Panc1 (cell line): ENCODE results near the gene CPXM1. TPM values are rescaled to one million over a fixed set of nuclear protein-coding genes. Genes with fewer than 3 reads are reported as not detected.

ENCODE experiments used
- ATAC-seq: fragments of 200-7000 bp; cut with Tn5 transposase; 2 replicates; pipeline ENCODE4 v1.9.1; 2020; ENCODE audit warnings: mild to moderate bottlenecking, moderate library complexity
- Bru-seq: library from RNA; stranded (reverse); fragments of 400-500 nt; gene quantifications from one replicate; lab custom pipeline; 2021; lab: Mats Ljungman, UMichigan
- BruChase-seq, 2 experiments: library from RNA; stranded (reverse); fragments of 400-500 nt; gene quantifications; one replicate each; lab custom pipeline; 2021; lab: Mats Ljungman, UMichigan
- BruUV-seq: library from RNA; stranded (reverse); fragments of 400-500 nt; replicated peaks from 2 replicates; lab custom pipeline; 2021; lab: Mats Ljungman, UMichigan
- CTCF ChIA-PET: fragments of 300-600 bp; sonication (Branson Sonifier 250); formaldehyde crosslinking; loops from one replicate; lab custom pipeline; 2022; ENCODE audit warnings: antibody characterized with exemption; lab: Charles Lee
- POLR2A ChIA-PET: fragments of 300-600 bp; sonication (Branson Sonifier 250); formaldehyde crosslinking; loops from one replicate; lab custom pipeline; 2022; ENCODE audit warnings: antibody characterized with exemption; lab: Charles Lee
- DNase-seq: peaks from one replicate; pipeline ENCODE4 v3.0.0-alpha.2; 2010; ENCODE audit warnings: low read depth, low spot score
- H3K27ac ChIP-seq: 2 replicates; pipeline ENCODE4 v1.5.1; 2011; ENCODE audit warnings: mild to moderate bottlenecking, low read length, inconsistent platforms
- H3K27me3 ChIP-seq: fragments of 200-500 bp; sonication (Bioruptor generic); 2 replicates; pipeline ENCODE4 v1.6.0; 2014; ENCODE audit warnings: low read length, inconsistent platforms; ENCODE audit not compliant: control insufficient read depth, insufficient read depth
- H3K36me3 ChIP-seq: fragments of 200-500 bp; sonication (Bioruptor generic); 2 replicates; pipeline ENCODE4 v1.5.1; 2014; ENCODE audit warnings: inconsistent platforms, mild to moderate bottlenecking, low read length, moderate library complexity; ENCODE audit not compliant: control insufficient read depth, insufficient read depth
- H3K4me1 ChIP-seq: 2 replicates; pipeline ENCODE4 v1.5.1; 2011; ENCODE audit warnings: inconsistent platforms, mild to moderate bottlenecking, low read length, moderate library complexity; ENCODE audit not compliant: control insufficient read depth, insufficient read depth
- H3K4me3 ChIP-seq, 2 experiments: 2 replicates each; pipeline ENCODE4 v1.5.1; 2011 to 2012; ENCODE audit warnings: low read depth in 2 of 2, low read length in 2 of 2, mild to moderate bottlenecking in 2 of 2, inconsistent platforms in 1 of 2, moderate library complexity in 1 of 2
- H3K9me3 ChIP-seq: fragments of 200-500 bp; sonication (Bioruptor generic); 2 replicates; pipeline ENCODE4 v1.5.1; 2014; ENCODE audit warnings: low read depth, mild to moderate bottlenecking, inconsistent platforms, low read length, moderate library complexity; ENCODE audit not compliant: control insufficient read depth, insufficient read depth
- POLR2AphosphoS5 ChIP-seq: IDR thresholded peaks from 2 replicates; pipeline ENCODE4 v1.6.1; 2012; ENCODE audit warnings: mild to moderate bottlenecking, low read depth, low read length, moderate library complexity
- SIN3A ChIP-seq: IDR thresholded peaks from 2 replicates; pipeline ENCODE4 v1.6.1; 2012; ENCODE audit warnings: low read depth, mild to moderate bottlenecking, low read length, moderate library complexity, borderline replicate concordance; ENCODE audit not compliant: insufficient read depth
- TCF7L2 ChIP-seq: IDR thresholded peaks from 2 replicates; pipeline ENCODE4 v1.6.1; 2011; ENCODE audit warnings: mild to moderate bottlenecking, low read depth, low read length, inconsistent platforms
- in situ Hi-C: cut with HindIII; loops from 2 replicates; pipeline ENCODE4 v1.10.0; 2016; ENCODE audit warnings: low sequenced_read_pairs, low pct_unique_long_range_greater_than_20kb
- intact Hi-C: fragments of 100-400 bp; cut with micrococcal nuclease; formaldehyde crosslinking; loops from one replicate; pipeline ENCODE4 v1.10.0; 2022; ENCODE audit not compliant: unreplicated experiment
- long read RNA-seq: library from polyadenylated mRNA; unstranded; transcript quantifications from one replicate; pipeline ENCODE4 v2.0.0, GENCODE V29; 2021; ENCODE audit not compliant: unreplicated experiment
- polyA plus RNA-seq: library from polyadenylated mRNA; unstranded; fragments of >200 nt; gene quantifications from one replicate; pipeline ENCODE4 v1.2.1, GENCODE V29; 2012; ENCODE audit warnings: missing spikeins; ENCODE audit not compliant: insufficient read length
- total RNA-seq: library from RNA; stranded (reverse); gene quantifications from one replicate; pipeline ENCODE4 v1.2.1, GENCODE V29; 2021; ENCODE audit not compliant: unreplicated experiment
- TF ChIP-seq, protein P1 (sequence below): fragments of 450-650 bp; IDR thresholded peaks from 2 replicates; pipeline ENCODE4 v1.5.1; 2017; ENCODE audit warnings: mild to moderate bottlenecking
- TF ChIP-seq, protein P2 (sequence below), 2 experiments: IDR thresholded peaks; 2 replicates each; pipeline ENCODE4 v1.6.1; 2011 to 2012; ENCODE audit warnings: low read depth in 2 of 2, control low read depth in 1 of 2, low read length in 1 of 2, mild to moderate bottlenecking in 1 of 2, moderate library complexity in 1 of 2; ENCODE audit not compliant: insufficient read depth in 1 of 2

Gene CPXM1
- total RNA-seq = not detected
- not detected for polyA plus RNA-seq
- not detected for Bru-seq, nascent RNA
- BruChase-seq, experiment 1, labeled RNA remaining after a 2-hour chase = percentile 23 among the genes with signal in this experiment
- BruChase-seq, experiment 2, labeled RNA remaining after a 6-hour chase = percentile 11 among the genes with signal in this experiment
- long read RNA-seq = 0 reads

DNA sequence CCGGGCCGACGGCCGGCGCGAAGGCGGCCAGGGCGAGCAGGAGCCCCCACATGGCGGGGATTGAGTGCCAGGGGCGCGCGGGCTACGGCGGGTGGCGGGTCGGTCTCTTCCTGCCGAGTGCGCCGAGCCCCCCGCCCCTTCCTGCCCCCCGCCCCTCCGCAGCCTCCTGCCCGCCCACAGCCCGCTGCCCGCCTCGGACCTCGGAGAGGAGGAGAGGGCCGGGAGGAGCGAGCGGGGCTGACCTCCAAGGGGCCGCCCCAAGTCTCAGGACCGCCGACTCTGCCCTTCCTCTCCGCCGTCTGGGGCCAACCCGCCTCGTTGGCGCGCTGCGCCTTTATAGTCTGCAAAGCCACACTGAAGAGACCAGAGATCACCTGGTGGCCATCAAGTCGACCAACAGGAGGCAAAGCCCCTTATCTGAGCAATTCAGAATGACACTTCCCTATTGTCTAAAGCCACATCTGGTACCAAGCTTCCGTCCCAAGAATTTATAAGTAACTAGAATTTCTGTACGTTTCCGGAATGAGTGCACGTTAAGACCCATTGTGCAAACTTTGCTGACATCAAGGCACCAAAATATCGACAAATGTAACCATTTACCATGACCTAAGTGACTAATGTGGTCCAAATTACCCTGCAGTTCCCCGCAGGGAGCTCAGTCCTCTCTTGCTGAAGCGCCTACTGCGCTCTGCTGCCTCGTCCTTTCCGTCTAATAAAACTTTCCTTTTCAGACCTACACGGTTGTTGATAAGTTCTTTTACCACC, at the start of gene CPXM1:
Gene CPXM1 (minus strand): TSS at position 107 of the 765 bp plus-strand sequence. CDS start 55 bp downstream, at position 52.
- H3K4me3 ChIP-seq = peak within 1 kb of the TSS in 1 of 2 experiments; percentile 31; a peak in 1 of 4 replicates
- in situ Hi-C loops (no loop called here), intact Hi-C loops (no loop called here)
- TF ChIP-seq TCF7L2 (no peak), SIN3A (no peak), POLR2AphosphoS5 (no peak)
- TF ChIP-seq, protein P1, sequence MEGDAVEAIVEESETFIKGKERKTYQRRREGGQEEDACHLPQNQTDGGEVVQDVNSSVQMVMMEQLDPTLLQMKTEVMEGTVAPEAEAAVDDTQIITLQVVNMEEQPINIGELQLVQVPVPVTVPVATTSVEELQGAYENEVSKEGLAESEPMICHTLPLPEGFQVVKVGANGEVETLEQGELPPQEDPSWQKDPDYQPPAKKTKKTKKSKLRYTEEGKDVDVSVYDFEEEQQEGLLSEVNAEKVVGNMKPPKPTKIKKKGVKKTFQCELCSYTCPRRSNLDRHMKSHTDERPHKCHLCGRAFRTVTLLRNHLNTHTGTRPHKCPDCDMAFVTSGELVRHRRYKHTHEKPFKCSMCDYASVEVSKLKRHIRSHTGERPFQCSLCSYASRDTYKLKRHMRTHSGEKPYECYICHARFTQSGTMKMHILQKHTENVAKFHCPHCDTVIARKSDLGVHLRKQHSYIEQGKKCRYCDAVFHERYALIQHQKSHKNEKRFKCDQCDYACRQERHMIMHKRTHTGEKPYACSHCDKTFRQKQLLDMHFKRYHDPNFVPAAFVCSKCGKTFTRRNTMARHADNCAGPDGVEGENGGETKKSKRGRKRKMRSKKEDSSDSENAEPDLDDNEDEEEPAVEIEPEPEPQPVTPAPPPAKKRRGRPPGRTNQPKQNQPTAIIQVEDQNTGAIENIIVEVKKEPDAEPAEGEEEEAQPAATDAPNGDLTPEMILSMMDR = no peak
- TF ChIP-seq, protein P2, sequence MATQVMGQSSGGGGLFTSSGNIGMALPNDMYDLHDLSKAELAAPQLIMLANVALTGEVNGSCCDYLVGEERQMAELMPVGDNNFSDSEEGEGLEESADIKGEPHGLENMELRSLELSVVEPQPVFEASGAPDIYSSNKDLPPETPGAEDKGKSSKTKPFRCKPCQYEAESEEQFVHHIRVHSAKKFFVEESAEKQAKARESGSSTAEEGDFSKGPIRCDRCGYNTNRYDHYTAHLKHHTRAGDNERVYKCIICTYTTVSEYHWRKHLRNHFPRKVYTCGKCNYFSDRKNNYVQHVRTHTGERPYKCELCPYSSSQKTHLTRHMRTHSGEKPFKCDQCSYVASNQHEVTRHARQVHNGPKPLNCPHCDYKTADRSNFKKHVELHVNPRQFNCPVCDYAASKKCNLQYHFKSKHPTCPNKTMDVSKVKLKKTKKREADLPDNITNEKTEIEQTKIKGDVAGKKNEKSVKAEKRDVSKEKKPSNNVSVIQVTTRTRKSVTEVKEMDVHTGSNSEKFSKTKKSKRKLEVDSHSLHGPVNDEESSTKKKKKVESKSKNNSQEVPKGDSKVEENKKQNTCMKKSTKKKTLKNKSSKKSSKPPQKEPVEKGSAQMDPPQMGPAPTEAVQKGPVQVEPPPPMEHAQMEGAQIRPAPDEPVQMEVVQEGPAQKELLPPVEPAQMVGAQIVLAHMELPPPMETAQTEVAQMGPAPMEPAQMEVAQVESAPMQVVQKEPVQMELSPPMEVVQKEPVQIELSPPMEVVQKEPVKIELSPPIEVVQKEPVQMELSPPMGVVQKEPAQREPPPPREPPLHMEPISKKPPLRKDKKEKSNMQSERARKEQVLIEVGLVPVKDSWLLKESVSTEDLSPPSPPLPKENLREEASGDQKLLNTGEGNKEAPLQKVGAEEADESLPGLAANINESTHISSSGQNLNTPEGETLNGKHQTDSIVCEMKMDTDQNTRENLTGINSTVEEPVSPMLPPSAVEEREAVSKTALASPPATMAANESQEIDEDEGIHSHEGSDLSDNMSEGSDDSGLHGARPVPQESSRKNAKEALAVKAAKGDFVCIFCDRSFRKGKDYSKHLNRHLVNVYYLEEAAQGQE (IDR thresholded peaks at IDR 0.05; ENCODE audit: insufficient read depth in 1 of 2, low read depth in 2 of 2, low read length in 1 of 2) = no peak
- H3K36me3 ChIP-seq = no peaks in the 10 kb centered on the region
- H3K4me1 ChIP-seq = no peaks in the 10 kb centered on the region; the same call in 1 of the 2 replicates
- H3K27ac ChIP-seq = no peak within 1 kb of the TSS
- ChIA-PET POLR2A (no interaction called here), CTCF (no interaction called here)
- ATAC-seq (no peak), DNase-seq (no peak)
- no peaks in the 10 kb centered on the region for H3K9me3 ChIP-seq
- no TSS peak for BruUV-seq
- peaks cover 7% of the 10 kb centered on the region; the same call in 1 of the 2 replicates for H3K27me3 ChIP-seq

DNA sequence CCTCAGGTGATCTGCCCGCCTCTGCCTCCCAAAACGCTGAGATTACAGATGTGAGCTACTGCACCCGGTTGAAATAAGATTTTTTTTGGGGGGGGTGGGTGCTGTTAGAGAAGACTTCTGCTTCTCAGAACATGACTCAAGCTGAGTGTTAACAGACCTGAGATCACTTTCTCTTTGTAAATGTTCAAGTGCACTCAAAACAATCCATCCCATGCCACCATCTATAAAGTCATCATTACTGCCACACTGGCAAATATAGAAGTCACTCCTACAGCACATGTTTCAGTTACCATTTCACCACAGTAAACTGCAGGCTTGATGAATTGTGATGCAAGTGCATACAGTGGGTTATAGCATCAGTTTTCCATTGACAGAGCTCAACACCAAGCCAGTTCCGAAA, 49.1 kb upstream of the CPXM1 start:
- ChIA-PET CTCF (no interaction called here), POLR2A (no interaction called here)
- Histone ChIP-seq H3K36me3 (no peaks in the 10 kb centered on the region), H3K4me1 (no peaks in the 10 kb centered on the region), H3K9me3 (no peaks in the 10 kb centered on the region), H3K27me3 (no peaks in the 10 kb centered on the region), H3K27ac (no peak overlapping the region), H3K4me3 (no peak overlapping the region)
- ATAC-seq (no peak), DNase-seq (no peak)
- in situ Hi-C loops (no loop called here), intact Hi-C loops (no loop called here)
- TF ChIP-seq POLR2AphosphoS5 = no peak
- TF ChIP-seq, protein P1 = no peak
- TF ChIP-seq TCF7L2 = no peak
- no TSS peak for BruUV-seq
